Peyer's patch (tissue), 4 donors: ENCODE data around the gene TSPAN9. TPM values are rescaled to one million over a fixed set of nuclear protein-coding genes. Genes with fewer than 3 reads are reported as not detected.

ENCODE experiments used
- DNase-seq, 3 donors: peaks; one replicate each; pipeline ENCODE4 v3.0.0-alpha.2; 2017 to 2019
- H3K27ac ChIP-seq, 4 donors: fragments of 200-600 bp; sonication (generic); one replicate each; pipeline ENCODE4 v1.5.1; 2016 to 2019
- H3K27me3 ChIP-seq, 2 donors: fragments of 200-600 bp; sonication (generic); one replicate each; pipeline ENCODE4 v1.5.1; 2019
- H3K36me3 ChIP-seq, 3 donors: fragments of 200-600 bp; sonication (generic); one replicate each; pipeline ENCODE4 v1.5.1; 2016 to 2019
- H3K4me1 ChIP-seq, 4 donors: fragments of 200-600 bp; sonication (generic); one replicate each; pipeline ENCODE4 v1.5.1; 2016 to 2019
- H3K4me3 ChIP-seq, 4 donors: fragments of 200-600 bp; sonication (generic); 1 replicate in 3 of 4; 2 replicates in 1 of 4; pipeline ENCODE4 v1.5.1; 2016 to 2019; ENCODE audit warnings: mild to moderate bottlenecking in 1 of 4
- H3K9me3 ChIP-seq, 4 donors: fragments of 200-600 bp; sonication (generic); one replicate each; pipeline ENCODE4 v1.5.1; 2016 to 2019; ENCODE audit warnings: mild to moderate bottlenecking in 1 of 4
- POLR2A ChIP-seq, 2 donors: fragments of 450-650 bp; IDR thresholded peaks; one replicate each; pipeline ENCODE4 v1.5.1; 2017; ENCODE audit warnings: antibody characterized with exemption in 2 of 2, mild to moderate bottlenecking in 2 of 2, moderate library complexity in 2 of 2
- total RNA-seq, 4 donors: library from RNA; depleted of rRNA; stranded (reverse); fragments of >200 nt; gene quantifications; one replicate each; pipeline ENCODE4 v1.1.0, GENCODE V29; 2016
- TF ChIP-seq, protein P1 (sequence below), 6 experiments: fragments of 450-650 bp in 4 of 6; fragments of 200-600 bp in 2 of 6; sonication (generic) in 1 of 6; IDR thresholded peaks; one replicate each; pipeline ENCODE4 v1.5.1; 2017 to 2019; ENCODE audit warnings: antibody characterized with exemption in 6 of 6, mild to moderate bottlenecking in 3 of 6, moderate library complexity in 1 of 6

TSPAN9 gene
- total RNA-seq, 4 donors from 2014 or later, result 7.5 to 23.9 (median 11.8) TPM

DNA sequence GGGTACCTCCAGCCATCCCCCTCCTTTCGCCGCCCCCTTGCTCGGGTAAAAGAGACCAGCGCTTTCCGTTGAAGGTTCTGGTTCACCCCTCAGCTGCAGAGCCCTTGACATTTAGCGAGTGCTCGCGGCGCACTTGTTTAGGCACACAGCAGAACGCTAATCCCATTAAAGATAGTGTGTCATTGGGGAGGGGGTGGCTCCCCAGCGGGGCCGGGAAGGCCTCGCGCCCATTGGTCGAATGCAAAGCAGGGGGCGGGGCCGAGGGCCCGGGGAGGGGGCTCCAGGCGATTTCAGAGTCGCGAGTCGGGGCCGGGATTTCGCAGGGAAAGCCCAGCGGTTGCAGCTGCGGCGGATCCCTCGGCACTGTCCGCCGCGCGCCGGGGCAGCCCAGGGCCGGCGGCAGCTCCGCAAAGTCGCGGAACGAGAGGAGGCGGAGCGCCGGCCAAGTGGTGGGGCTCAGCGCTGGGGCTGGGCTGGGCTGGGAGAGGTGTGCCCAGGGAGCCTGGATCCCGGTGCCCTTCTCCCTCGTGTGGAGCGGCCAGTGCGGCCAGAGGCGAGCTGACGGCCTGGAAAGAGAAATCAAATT lies 122.9 kb downstream of the TSPAN9 start:
- TF ChIP-seq, protein P1, sequence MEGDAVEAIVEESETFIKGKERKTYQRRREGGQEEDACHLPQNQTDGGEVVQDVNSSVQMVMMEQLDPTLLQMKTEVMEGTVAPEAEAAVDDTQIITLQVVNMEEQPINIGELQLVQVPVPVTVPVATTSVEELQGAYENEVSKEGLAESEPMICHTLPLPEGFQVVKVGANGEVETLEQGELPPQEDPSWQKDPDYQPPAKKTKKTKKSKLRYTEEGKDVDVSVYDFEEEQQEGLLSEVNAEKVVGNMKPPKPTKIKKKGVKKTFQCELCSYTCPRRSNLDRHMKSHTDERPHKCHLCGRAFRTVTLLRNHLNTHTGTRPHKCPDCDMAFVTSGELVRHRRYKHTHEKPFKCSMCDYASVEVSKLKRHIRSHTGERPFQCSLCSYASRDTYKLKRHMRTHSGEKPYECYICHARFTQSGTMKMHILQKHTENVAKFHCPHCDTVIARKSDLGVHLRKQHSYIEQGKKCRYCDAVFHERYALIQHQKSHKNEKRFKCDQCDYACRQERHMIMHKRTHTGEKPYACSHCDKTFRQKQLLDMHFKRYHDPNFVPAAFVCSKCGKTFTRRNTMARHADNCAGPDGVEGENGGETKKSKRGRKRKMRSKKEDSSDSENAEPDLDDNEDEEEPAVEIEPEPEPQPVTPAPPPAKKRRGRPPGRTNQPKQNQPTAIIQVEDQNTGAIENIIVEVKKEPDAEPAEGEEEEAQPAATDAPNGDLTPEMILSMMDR (IDR thresholded peaks at IDR 0.05), result no peak
- no peak for TF ChIP-seq POLR2A (IDR thresholded peaks at IDR 0.05)
- H3K4me1 ChIP-seq, result peaks cover 0 to 28% (median 6%) of the 10 kb centered on the region in 4 donors
- no peaks in the 10 kb centered on the region for H3K9me3 ChIP-seq
- no peak overlapping the region for H3K27ac ChIP-seq
- peak in 1 of 3 donors; percentile 55 for DNase-seq
- H3K36me3 ChIP-seq, result no peaks in the 10 kb centered on the region
- H3K27me3 ChIP-seq, result no peaks in the 10 kb centered on the region
- H3K4me3 ChIP-seq, result peak overlapping the region; percentile 10 to 55 (median 41)

DNA sequence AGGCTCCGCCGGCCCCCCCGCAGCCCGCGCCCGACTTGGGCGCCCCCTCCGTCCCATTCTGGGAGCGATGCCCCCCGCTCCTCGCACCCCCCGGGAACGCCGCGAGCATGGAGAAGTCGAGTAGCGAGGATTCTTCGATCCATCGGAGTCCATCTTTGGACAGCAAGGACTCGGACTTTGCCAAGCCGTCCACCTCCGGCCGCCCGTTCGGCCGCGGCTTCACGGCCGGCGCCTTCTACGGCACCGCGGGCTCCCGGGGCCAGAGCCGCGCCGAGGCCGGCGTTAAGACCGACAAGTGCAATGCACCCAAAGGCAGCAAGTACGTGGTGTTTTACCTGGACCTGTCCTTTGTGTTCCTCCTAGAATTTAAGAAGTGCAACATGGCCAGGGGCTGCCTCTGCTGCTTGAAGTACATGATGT lies 123.6 kb downstream of the TSPAN9 start:
- Histone ChIP-seq H3K27me3 (no peaks in the 10 kb centered on the region), H3K36me3 (no peaks in the 10 kb centered on the region), H3K4me1 (peaks cover 0 to 28% (median 6%) of the 10 kb centered on the region in 4 donors), H3K9me3 (no peaks in the 10 kb centered on the region), H3K4me3 (peak overlapping the region in 3 of 4 donors; percentile 33 to 55 (median 49)), H3K27ac (no peak overlapping the region)
- DNase-seq, result no peak
- TF ChIP-seq, protein P1 (IDR thresholded peaks at IDR 0.05), result no peak
- TF ChIP-seq POLR2A (IDR thresholded peaks at IDR 0.05), result no peak

DNA sequence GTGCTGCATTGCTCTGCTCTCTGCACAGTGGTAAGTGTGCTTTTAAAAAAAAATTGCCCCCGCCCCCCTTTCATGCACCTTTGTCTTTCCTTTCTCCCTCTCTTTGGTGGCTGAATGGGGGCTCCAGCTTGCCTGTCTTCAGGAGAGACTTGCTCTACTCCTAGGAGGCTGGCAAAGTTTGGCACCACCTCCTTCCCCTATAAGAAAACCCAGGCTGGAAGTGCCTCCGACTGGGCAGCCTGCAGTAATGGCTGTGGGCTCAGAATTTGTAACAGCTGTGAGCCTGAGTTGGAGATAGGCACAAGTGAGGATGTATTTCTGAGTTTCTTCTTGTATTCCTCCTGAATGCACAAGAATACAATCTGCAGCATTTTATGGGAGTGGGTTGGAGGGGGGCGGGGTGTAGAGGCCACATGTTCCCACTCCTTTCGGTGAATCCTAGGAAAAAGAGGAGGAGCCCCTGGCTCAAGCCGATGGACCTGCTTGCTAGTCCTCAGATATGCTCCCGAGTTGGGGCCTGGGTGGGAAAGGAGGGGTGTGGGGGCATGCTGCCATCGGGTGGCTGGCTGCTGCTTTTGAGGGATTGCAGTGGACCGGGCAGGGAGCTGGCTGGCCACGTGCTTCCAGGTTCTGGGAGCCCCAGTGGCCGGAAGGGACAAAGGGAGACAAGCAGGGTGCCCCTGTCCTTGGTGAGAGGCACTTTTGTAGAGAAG lies 124.3 kb downstream of the TSPAN9 start:
- Histone ChIP-seq H3K9me3 (no peaks in the 10 kb centered on the region), H3K4me1 (peaks cover 0 to 28% (median 6%) of the 10 kb centered on the region in 4 donors), H3K27me3 (no peaks in the 10 kb centered on the region), H3K36me3 (no peaks in the 10 kb centered on the region), H3K27ac (no peak overlapping the region), H3K4me3 (peak overlapping the region in 1 of 4 donors; percentile 55)
- no peak for DNase-seq
- TF ChIP-seq, protein P1 (IDR thresholded peaks at IDR 0.05), result no peak
- TF ChIP-seq POLR2A (IDR thresholded peaks at IDR 0.05), result no peak

DNA sequence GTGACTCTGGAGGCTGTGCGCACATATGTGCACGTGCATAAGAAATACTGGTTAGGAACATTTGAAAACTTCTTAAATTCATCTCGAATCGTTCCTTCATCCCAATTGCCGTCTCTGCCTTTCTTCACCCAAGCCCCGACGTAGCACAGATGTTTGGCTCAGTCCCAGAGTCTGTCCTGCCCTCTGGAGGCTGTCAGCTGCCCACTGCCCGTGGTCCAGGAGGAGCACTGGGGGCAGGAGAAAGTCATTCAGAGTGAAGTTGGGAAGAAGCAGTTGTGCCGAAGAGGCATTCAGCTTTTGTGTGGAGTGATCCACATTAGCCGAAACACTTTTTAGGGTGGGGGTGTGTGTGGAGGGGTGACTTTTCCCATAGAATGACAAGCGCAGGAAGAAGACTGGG lies 124.9 kb downstream of the TSPAN9 start:
- no peaks in the 10 kb centered on the region for H3K9me3 ChIP-seq
- DNase-seq, result no peak
- H3K4me1 ChIP-seq, result peaks cover 0 to 28% (median 6%) of the 10 kb centered on the region in 4 donors
- TF ChIP-seq, protein P1 (IDR thresholded peaks at IDR 0.05), result no peak
- no peak for TF ChIP-seq POLR2A (IDR thresholded peaks at IDR 0.05)
- H3K36me3 ChIP-seq, result no peaks in the 10 kb centered on the region
- no peak overlapping the region for H3K4me3 ChIP-seq
- no peaks in the 10 kb centered on the region for H3K27me3 ChIP-seq
- no peak overlapping the region for H3K27ac ChIP-seq

DNA sequence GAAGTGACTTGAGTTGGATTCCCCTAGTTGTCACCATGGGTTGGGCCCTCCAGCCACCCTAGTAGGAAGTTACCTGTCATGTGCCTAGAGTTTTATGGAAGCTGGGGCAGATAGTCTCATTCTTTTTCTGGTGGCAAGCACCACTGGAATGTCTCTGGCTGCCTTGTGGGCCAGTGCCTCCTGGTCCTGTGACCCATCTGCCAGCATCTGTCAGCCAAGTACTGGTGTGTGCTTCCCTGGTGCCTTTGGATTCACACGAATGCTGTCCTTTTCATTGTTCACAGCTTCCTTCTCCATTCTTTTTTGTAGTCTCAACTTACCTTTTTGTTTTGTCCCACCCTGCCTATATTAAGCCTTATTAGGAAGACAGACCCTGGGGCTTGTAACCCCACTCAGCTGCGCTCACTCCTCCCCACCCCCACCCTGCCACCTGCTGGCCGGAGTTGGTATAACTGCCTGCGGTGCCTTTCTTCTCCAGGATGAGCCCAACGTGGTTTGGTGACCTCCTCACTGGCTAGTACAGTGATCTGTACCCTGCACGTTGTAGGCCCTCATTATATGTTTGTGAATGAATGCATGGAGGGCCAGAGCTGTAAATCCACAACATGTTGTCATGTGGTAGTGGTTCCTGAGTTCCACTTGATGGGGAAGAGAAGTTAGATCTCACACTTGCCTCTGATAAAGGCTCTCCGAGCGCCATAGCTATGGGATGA lies 125.7 kb downstream of the TSPAN9 start:
- Histone ChIP-seq H3K27ac (no peak overlapping the region), H3K4me1 (peaks cover 0 to 28% (median 6%) of the 10 kb centered on the region in 4 donors), H3K9me3 (no peaks in the 10 kb centered on the region), H3K4me3 (no peak overlapping the region), H3K27me3 (no peaks in the 10 kb centered on the region), H3K36me3 (no peaks in the 10 kb centered on the region)
- TF ChIP-seq, protein P1 (IDR thresholded peaks at IDR 0.05), result peak; percentile 42 to 78 (median 73)
- TF ChIP-seq POLR2A (IDR thresholded peaks at IDR 0.05), result no peak
- DNase-seq, result peak; percentile 33 to 75 (median 73)
